KMS-11 (cell line): ENCODE data around the gene ILDR1.
"Not testable (repeated sequence)": the region's sequence is repeated elsewhere in the genome, so short reads cannot be mapped to it uniquely, and the experiment has no call there.

Source experiments
- H2AFZ ChIP-seq: fragments of 200-600 bp; sonication (generic); 2 replicates; pipeline ENCODE4 v1.6.1; 2016; ENCODE audit warnings: antibody characterized with exemption, mixed run types, low read depth
- H3K27ac ChIP-seq: fragments of 200-600 bp; sonication (generic); 2 replicates; pipeline ENCODE4 v1.6.1; 2016; ENCODE audit warnings: mild to moderate bottlenecking, mixed run types
- H3K27me3 ChIP-seq: fragments of 200-600 bp; sonication (generic); 2 replicates; pipeline ENCODE4 v1.6.1; 2017; ENCODE audit warnings: mild to moderate bottlenecking, low read depth, mixed run types, moderate library complexity; ENCODE audit not compliant: insufficient read depth
- H3K36me3 ChIP-seq: fragments of 200-600 bp; sonication (generic); 2 replicates; pipeline ENCODE4 v1.6.1; 2017; ENCODE audit warnings: mild to moderate bottlenecking, mixed run types; ENCODE audit not compliant: insufficient read depth
- H3K4me1 ChIP-seq: fragments of 200-600 bp; sonication (generic); 2 replicates; pipeline ENCODE4 v1.6.1; 2016; ENCODE audit warnings: mild to moderate bottlenecking, low read depth, mixed run types; ENCODE audit not compliant: poor library complexity, severe bottlenecking
- H3K4me2 ChIP-seq: fragments of 200-600 bp; sonication (generic); 2 replicates; pipeline ENCODE4 v1.7.0; 2016; ENCODE audit warnings: mild to moderate bottlenecking, mixed run types
- H3K4me3 ChIP-seq: fragments of 200-600 bp; sonication (generic); IDR thresholded peaks from 2 replicates; pipeline ENCODE4 v1.6.1; 2017; ENCODE audit warnings: low read depth, low read length, mixed read lengths; ENCODE audit not compliant: insufficient read depth
- H3K79me2 ChIP-seq: fragments of 200-600 bp; sonication (generic); 2 replicates; pipeline ENCODE4 v1.6.1; 2016; ENCODE audit warnings: low read depth, mixed run types; ENCODE audit not compliant: insufficient read depth
- H3K9ac ChIP-seq: fragments of 200-600 bp; sonication (generic); 2 replicates; pipeline ENCODE4 v1.6.1; 2016; ENCODE audit warnings: mild to moderate bottlenecking, mixed run types
- H4K20me1 ChIP-seq: fragments of 200-600 bp; sonication (generic); 2 replicates; pipeline ENCODE4 v1.6.1; 2016; ENCODE audit warnings: mild to moderate bottlenecking, mixed run types; ENCODE audit not compliant: insufficient read depth
- CTCF ChIP-seq: fragments of 200-600 bp; sonication (generic); conservative IDR thresholded peaks from 2 replicates; pipeline ENCODE4 v1.6.1; 2017; ENCODE audit warnings: low read depth, mild to moderate bottlenecking, antibody characterized with exemption, low read length, moderate library complexity, mixed read lengths

Gene ILDR1

GRCh38 chr3:121948641-121949040, 73.4 kb downstream of the ILDR1 start:
- no peak for TF ChIP-seq CTCF
- Histone ChIP-seq H3K9ac (no peak overlapping the region), H2AFZ (no peak overlapping the region), H3K27ac (no peak overlapping the region), H3K4me1 (no peaks in the 10 kb centered on the region), H3K4me2 (no peak overlapping the region), H3K36me3 (no peaks in the 10 kb centered on the region), H3K79me2 (no peaks in the 10 kb centered on the region), H3K4me3 (no peak overlapping the region), H3K27me3 (no peaks in the 10 kb centered on the region), H4K20me1 (no peaks in the 10 kb centered on the region)

- TF ChIP-seq CTCF: no peak
- no peak overlapping the region for H3K4me3 ChIP-seq
- no peak overlapping the region for H3K27ac ChIP-seq
- no peaks in the 10 kb centered on the region for H3K36me3 ChIP-seq
- H4K20me1 ChIP-seq: no peaks in the 10 kb centered on the region
- H3K4me2 ChIP-seq: no peak overlapping the region
- no peaks in the 10 kb centered on the region for H3K4me1 ChIP-seq
- no peaks in the 10 kb centered on the region for H3K79me2 ChIP-seq
- no peak overlapping the region for H3K9ac ChIP-seq
- no peaks in the 10 kb centered on the region for H3K27me3 ChIP-seq
- H2AFZ ChIP-seq: no peak overlapping the region
Measured at GRCh38 chr3:121943431-121943830, 78.6 kb downstream of the ILDR1 start.

- TF ChIP-seq CTCF: no peak
- no peak overlapping the region for H3K27ac ChIP-seq
- H3K36me3 ChIP-seq: no peaks in the 10 kb centered on the region
- H3K79me2 ChIP-seq: no peaks in the 10 kb centered on the region
- no peaks in the 10 kb centered on the region for H3K27me3 ChIP-seq
- no peaks in the 10 kb centered on the region for H4K20me1 ChIP-seq
- H3K4me1 ChIP-seq: no peaks in the 10 kb centered on the region
- no peak overlapping the region for H3K4me3 ChIP-seq
- H2AFZ ChIP-seq: no peak overlapping the region
- no peak overlapping the region for H3K4me2 ChIP-seq
- H3K9ac ChIP-seq: no peak overlapping the region
Measured at GRCh38 chr3:121942116-121942786, 79.8 kb downstream of the ILDR1 start.

- Histone ChIP-seq H3K9ac (no peak overlapping the region), H3K4me3 (no peak overlapping the region), H3K4me2 (no peak overlapping the region), H2AFZ (no peak overlapping the region), H3K27ac (no peak overlapping the region), H3K79me2 (no peaks in the 10 kb centered on the region), H4K20me1 (no peaks in the 10 kb centered on the region), H3K27me3 (no peaks in the 10 kb centered on the region), H3K36me3 (no peaks in the 10 kb centered on the region), H3K4me1 (no peaks in the 10 kb centered on the region)
- TF ChIP-seq CTCF: no peak
Measured at GRCh38 chr3:121941592-121941991, 80.5 kb downstream of the ILDR1 start.

- not testable (repeated sequence) for H4K20me1 ChIP-seq, H3K27me3 ChIP-seq, H3K36me3 ChIP-seq, H3K4me1 ChIP-seq, H3K9ac ChIP-seq, H3K4me3 ChIP-seq, H2AFZ ChIP-seq, H3K27ac ChIP-seq, H3K79me2 ChIP-seq, H3K4me2 ChIP-seq
Measured at GRCh38 chr3:121938141-121938855, 83.7 kb downstream of the ILDR1 start.
